GM12873 (cell line): ENCODE results near the gene LENG8.

Experiments used
- TF ChIP-seq, protein P1 (sequence below): IDR thresholded peaks from 2 replicates; pipeline ENCODE4 v1.5.1; 2012; ENCODE audit warnings: low read depth, mild to moderate bottlenecking, moderate library complexity, low read length, control low read depth; ENCODE audit not compliant: insufficient read depth; ENCODE audit errors: missing control alignments

The LENG8 gene

DNA sequence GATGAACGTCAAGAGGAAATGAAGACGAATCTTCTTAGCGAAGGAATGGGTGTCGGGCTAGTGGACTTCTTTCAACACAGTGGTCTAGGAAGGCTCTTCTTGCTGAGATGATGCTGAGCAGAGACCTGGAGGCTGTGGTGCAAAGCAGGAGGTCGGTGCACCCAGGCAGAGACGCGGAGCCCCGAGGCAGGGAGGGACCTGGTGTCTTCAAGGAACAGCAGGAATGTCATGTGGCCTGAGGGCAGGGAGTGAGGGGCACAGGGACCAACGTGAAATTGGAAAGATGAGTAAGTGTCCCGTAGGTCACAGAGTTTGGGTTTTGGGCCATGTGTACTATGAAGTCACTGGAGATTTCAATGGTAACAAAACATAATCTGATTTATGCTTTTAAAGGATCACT lies 35.5 kb downstream of the LENG8 start:
- TF ChIP-seq, protein P1, sequence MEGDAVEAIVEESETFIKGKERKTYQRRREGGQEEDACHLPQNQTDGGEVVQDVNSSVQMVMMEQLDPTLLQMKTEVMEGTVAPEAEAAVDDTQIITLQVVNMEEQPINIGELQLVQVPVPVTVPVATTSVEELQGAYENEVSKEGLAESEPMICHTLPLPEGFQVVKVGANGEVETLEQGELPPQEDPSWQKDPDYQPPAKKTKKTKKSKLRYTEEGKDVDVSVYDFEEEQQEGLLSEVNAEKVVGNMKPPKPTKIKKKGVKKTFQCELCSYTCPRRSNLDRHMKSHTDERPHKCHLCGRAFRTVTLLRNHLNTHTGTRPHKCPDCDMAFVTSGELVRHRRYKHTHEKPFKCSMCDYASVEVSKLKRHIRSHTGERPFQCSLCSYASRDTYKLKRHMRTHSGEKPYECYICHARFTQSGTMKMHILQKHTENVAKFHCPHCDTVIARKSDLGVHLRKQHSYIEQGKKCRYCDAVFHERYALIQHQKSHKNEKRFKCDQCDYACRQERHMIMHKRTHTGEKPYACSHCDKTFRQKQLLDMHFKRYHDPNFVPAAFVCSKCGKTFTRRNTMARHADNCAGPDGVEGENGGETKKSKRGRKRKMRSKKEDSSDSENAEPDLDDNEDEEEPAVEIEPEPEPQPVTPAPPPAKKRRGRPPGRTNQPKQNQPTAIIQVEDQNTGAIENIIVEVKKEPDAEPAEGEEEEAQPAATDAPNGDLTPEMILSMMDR = no peak

DNA sequence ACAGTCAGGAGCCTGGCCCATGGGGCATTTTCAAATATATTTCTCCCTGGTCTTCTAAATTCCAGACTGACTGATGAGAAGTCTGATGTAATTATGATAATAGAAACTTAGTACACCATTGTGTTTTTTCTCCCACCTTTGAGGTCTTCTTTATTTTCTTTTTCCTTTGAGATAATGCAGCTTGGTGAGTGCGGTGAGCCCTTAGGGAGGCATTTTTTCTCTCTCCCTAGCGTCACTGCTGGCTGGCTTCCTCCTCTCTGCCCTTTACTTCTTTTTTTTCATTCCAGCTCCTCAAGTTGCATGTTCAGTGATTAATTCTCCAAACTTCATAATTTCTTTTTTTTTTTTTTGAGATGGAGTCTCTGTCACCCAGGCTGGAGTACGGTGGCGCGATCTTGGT lies 36.9 kb downstream of the LENG8 start:
- TF ChIP-seq, protein P1 = no peak

DNA sequence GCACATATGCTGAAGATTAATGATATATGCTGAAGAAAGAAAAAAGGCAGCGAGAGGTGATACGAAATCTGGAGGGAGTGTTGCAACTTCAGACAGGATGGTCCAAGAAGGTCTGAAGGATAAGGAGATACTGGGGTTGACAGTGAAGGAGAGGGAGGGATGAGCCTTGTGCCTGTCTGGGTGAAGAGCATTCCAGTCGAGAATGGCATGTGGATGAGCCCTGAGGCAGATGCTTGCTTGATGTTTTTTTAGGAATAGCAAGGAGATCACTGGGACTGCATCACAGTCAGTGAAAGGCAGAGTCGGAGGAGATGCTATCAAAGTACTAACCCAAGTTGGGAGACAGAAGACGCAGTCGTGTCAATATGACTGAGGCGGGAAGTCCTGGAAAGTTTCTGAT lies 40.3 kb downstream of the LENG8 start:
- TF ChIP-seq, protein P1 = no peak

DNA sequence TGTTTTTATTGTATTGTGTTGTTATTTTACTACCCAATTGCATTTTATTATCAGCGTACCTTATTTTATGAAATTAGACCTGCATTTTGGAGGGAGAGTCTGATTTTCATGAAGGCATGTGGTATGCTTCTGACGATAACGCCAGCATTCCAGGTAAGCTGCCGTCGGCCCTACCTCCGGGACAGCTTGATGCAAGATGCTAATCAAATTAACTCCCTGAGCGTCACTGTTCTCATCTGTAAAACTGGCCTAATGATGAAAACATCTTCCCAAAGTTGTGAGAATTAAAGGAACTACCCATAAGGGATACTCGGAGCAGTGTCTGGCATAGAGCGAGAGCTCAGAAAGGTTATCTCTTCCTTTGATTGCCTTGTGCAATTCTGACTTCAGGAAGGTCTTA lies 40.8 kb downstream of the LENG8 start:
- TF ChIP-seq, protein P1 = no peak

DNA sequence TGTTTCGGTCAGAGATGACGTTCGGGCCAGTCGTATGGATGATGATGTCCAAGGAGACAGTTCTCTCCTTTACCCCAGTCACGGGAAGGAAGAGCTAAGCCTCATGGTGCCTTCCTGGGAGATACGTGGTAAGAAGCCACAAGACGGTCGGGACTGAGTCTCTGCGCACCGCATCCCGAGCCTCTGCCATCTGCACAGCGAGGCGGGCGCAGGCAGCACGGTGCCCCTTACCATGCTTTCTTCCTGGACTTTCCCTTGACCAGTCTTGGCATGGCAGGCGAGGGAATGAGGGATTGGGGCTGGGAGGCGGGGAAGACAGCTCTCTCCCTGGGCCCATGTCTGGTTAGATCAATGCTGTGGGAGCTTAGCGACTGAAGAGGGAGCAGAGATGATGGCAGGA lies 43.6 kb downstream of the LENG8 start:
- TF ChIP-seq, protein P1 = no peak

DNA sequence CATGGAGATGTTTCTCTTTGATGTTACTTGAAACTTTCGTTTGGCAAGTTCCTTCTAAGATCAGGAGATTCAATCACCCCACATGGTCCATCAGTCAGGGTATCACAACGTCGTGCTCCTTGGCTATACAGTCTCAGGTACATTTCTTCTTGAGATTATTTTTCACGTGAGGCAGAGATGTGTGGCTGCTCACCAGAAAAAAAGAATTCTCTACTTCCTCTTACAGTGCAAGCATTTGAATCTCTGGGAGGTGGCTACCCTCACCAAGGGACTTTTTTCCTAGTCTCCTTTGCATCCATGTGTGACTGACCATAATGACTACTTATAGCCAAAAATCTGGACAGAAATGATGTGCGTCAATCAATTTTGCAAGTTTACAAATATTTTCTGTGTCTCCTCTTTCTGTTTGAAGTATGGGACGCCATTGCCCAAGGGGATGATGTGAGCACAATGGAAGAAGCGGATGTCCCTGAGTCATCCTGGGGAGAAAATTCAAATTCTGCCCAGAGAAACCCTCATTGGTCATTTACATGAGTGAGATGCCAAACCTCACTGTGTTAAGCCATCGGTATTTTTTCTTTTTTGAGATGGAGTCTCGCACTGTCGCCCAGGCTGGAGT lies 45.1 kb downstream of the LENG8 start:
- TF ChIP-seq, protein P1 = no peak

DNA sequence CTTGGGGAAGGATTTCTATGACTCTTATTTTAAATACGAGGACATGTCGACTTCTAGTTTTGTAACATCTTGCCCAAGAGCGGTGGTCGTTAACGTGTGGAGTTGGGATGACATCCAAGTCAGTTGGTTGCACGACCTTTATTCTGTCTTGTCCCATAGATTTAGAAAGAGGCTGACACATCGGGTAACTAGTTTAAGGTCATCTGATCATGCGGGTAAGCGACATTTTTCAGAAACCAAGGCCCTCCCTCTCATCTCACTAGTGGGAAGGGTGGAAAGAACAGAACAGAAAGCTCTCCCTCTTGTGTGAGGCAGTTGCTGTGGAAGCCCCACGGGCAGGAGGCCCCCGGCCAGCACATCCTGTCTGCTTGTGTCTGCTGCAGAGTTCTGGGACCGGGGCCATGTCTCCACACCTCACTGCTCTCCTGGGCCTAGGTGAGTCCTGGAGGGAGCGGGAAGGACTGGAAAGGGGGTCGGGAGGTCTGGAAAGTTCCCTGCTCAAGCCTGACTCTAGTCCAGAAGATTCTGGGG lies 53.6 kb downstream of the LENG8 start, which contains the start of gene LAIR2:
LAIR2 (plus strand) TSS at position 314 of the 531 bp plus-strand sequence; CDS start at position 402, 88 bp downstream.
- TF ChIP-seq, protein P1 = no peak
